Measurements from ENCODE around the gene IRX2. TPM values are rescaled to one million over a fixed set of nuclear protein-coding genes. Genes with fewer than 3 reads are reported as not detected.

Gene IRX2
- total and polyA plus RNA-seq, 2 of the 4 experiments (the other 2 are of a cell fraction): 0.36 to 0.97 TPM

DNA sequence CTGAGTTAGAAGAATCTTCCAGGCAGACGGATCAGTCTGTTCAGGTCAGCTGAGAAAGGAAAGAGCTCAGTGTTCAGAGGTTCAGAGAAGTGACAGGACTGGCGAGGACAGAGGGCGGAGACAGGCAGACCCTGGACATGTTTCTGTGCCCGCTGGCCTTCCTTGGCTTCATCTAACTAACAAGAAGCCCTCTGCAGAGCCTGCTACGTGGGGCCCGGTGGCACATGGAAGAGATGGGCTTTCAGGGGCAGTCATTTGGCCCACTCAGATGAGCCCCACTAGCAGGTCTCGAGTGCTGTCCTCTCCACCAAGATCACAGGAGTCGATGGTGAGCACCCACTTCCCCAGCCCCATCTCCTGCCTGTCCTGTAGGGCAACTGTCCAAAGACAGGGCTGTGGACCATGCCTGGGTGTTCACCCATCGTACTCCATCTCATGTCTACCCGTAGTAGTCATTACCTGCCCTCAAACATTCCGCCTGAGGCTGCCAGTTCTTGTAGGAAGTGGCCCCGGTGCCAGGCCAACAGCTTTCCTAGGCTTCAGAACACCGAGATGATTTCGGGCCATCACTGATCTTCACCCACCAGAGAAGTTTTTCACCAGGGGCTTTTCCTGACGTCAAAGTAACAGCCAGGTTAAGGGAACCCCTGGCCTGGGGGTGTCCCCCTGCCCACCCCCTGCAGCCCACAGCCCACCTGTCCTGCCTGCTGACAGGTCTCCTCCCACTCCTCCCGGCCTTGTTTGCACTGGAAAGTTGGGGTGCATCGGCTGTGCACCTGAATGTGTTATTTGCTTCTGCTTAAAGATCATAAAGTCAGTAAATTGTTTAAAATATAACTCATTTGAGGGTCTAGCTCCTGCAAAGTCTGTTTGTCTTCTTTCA lies 14.0 kb downstream of the IRX2 start:
- no peaks in the 10 kb centered on the region for H3K9me1 ChIP-seq (ENCODE audit: insufficient read depth, low read length)
- no peak overlapping the region for H3K27ac ChIP-seq (ENCODE audit: insufficient read depth, low read length)
- H4K8ac ChIP-seq (ENCODE audit: low read depth in 2 of 2, low read length in 2 of 2): no peak overlapping the region
- H3K4ac ChIP-seq (ENCODE audit: low read depth, low read length): no peak overlapping the region
- DNase-seq: no peak
- no peak for ATAC-seq (ENCODE audit: low read depth)
- no peak overlapping the region for H3K18ac ChIP-seq (ENCODE audit: low read depth, low read length)
- H3K79me1 ChIP-seq (ENCODE audit: low read depth in 1 of 2, low read length in 2 of 2): no peaks in the 10 kb centered on the region
- TF ChIP-seq BHLHE40 (IDR thresholded peaks at IDR 0.05; ENCODE audit: low read depth, low read length) (no peak), NFE2L2 (IDR thresholded peaks at IDR 0.05; ENCODE audit: low read depth, low read length) (no peak), SMC3 (IDR thresholded peaks at IDR 0.05; ENCODE audit: low read depth, low read length) (no peak), CEBPB (IDR thresholded peaks at IDR 0.05; ENCODE audit: low read depth, low read length) (no peak), POLR2A (IDR thresholded peaks at IDR 0.05; ENCODE audit: low read depth, low read length) (no peak), MAZ (IDR thresholded peaks at IDR 0.05; ENCODE audit: borderline replicate concordance, low read depth, low read length) (no peak), RAD21 (IDR thresholded peaks at IDR 0.05; ENCODE audit: low read length) (no peak), FOS (IDR thresholded peaks at IDR 0.05; ENCODE audit: low read depth, low read length) (no peak), RCOR1 (IDR thresholded peaks at IDR 0.05; ENCODE audit: insufficient replicate concordance, low read length) (no peak), MAFK (IDR thresholded peaks at IDR 0.05; ENCODE audit: low read depth, low read length) (no peak), CHD1 (IDR thresholded peaks at IDR 0.05; ENCODE audit: low read depth, low read length) (no peak), RFX5 (IDR thresholded peaks at IDR 0.05; ENCODE audit: low read depth, low read length) (no peak)
- TF ChIP-seq, protein P1, sequence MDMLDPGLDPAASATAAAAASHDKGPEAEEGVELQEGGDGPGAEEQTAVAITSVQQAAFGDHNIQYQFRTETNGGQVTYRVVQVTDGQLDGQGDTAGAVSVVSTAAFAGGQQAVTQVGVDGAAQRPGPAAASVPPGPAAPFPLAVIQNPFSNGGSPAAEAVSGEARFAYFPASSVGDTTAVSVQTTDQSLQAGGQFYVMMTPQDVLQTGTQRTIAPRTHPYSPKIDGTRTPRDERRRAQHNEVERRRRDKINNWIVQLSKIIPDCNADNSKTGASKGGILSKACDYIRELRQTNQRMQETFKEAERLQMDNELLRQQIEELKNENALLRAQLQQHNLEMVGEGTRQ (IDR thresholded peaks at IDR 0.05; ENCODE audit: low read depth, low read length): no peak
- TF ChIP-seq, protein P2, sequence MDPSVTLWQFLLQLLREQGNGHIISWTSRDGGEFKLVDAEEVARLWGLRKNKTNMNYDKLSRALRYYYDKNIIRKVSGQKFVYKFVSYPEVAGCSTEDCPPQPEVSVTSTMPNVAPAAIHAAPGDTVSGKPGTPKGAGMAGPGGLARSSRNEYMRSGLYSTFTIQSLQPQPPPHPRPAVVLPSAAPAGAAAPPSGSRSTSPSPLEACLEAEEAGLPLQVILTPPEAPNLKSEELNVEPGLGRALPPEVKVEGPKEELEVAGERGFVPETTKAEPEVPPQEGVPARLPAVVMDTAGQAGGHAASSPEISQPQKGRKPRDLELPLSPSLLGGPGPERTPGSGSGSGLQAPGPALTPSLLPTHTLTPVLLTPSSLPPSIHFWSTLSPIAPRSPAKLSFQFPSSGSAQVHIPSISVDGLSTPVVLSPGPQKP (IDR thresholded peaks at IDR 0.05; ENCODE audit: borderline replicate concordance, low read depth, low read length): no peak
- H4K91ac ChIP-seq (ENCODE audit: insufficient read depth, low read depth, low read length): no peak overlapping the region
- H2BK120ac ChIP-seq (ENCODE audit: low read depth, low read length): no peak overlapping the region
- no peaks in the 10 kb centered on the region for H3K4me1 ChIP-seq (ENCODE audit: control insufficient read depth, insufficient read depth, low read length)
- H3K9me3 ChIP-seq (ENCODE audit: control insufficient read depth, insufficient read depth, low read length): peaks cover 2% of the 10 kb centered on the region; the same call in 1 of the 2 replicates
- no peak overlapping the region for H3K4me3 ChIP-seq (ENCODE audit: insufficient read depth, low read depth, low read length)
- no peak overlapping the region for H4K5ac ChIP-seq (ENCODE audit: low read depth, low read length)
- intact Hi-C loops (cut with micrococcal nuclease) (no loop called here), in situ Hi-C loops (cut with MboI; ENCODE audit: low sequenced_read_pairs) (no loop called here), dilution Hi-C loops (cut with HindIII; ENCODE audit: low sequenced_read_pairs, unreplicated experiment) (no loop called here)
- H2AK5ac ChIP-seq (ENCODE audit: low read depth, low read length): no peak overlapping the region
- no peak overlapping the region for H2AFZ ChIP-seq (replicated peaks; ENCODE audit: low read length, poor library complexity)
- no peak overlapping the region for H3K14ac ChIP-seq (replicated peaks; ENCODE audit: low read depth, low read length)
- ChIA-PET POLR2A (ENCODE audit: unreplicated experiment) (no interaction called here), CTCF (no interaction called here)
- no peak overlapping the region for H3K56ac ChIP-seq (ENCODE audit: extremely low read depth, insufficient read depth, low read length)
- BruUV-seq (replicated peaks): no TSS peak
- no peak overlapping the region for H3K23ac ChIP-seq (ENCODE audit: low read depth, low read length)
- no peaks in the 10 kb centered on the region for H3K36me3 ChIP-seq (ENCODE audit: control insufficient read depth, insufficient read depth, low read length)
- no peak overlapping the region for H2BK20ac ChIP-seq (ENCODE audit: low read depth, low read length)
- no peak overlapping the region for H3K4me2 ChIP-seq (ENCODE audit: low read depth, low read length)
- no peak overlapping the region for H2BK15ac ChIP-seq (ENCODE audit: low read depth, low read length)
- no peak overlapping the region for H2BK5ac ChIP-seq (ENCODE audit: low read depth, low read length, poor library complexity, severe bottlenecking)
- no peak overlapping the region for H2AK9ac ChIP-seq (replicated peaks; ENCODE audit: low read depth, low read length, poor library complexity)
- no peak overlapping the region for H3K9ac ChIP-seq (ENCODE audit: low read depth, low read length)
- no peaks in the 10 kb centered on the region for H4K20me1 ChIP-seq (ENCODE audit: insufficient read depth, low read length)
- H3K27me3 ChIP-seq (ENCODE audit: control insufficient read depth, insufficient read depth, low read length): peaks cover 18% of the 10 kb centered on the region
- 60% methylated on average over 6 of the region's 17 CpGs; no CpG with 5 or more reads in 1 of the 2 experiments for WGBS, 2 experiments (ENCODE audit: extremely low coverage in 2 of 2, insufficient read length in 1 of 2)
